CD4-positive, alpha-beta T cell treated with Interleukin-15 for 1 hour (primary cell): ENCODE results near the gene COG7.
"Not testable (repeated sequence)": the region's sequence is repeated elsewhere in the genome, so short reads cannot be mapped to it uniquely, and the experiment has no call there.

Source experiments
- DNase-seq: peaks from one replicate; pipeline ENCODE4 v3.0.0-alpha.2; 2020

COG7 gene

GRCh38 chr16:23381702-23382101 lies 71.3 kb downstream of the COG7 start:
- DNase-seq = not testable (repeated sequence)

GRCh38 chr16:23380501-23380951 lies 72.5 kb downstream of the COG7 start:
- DNase-seq = no peak

GRCh38 chr16:23379707-23380106 lies 73.3 kb downstream of the COG7 start:
- DNase-seq = no peak

- DNase-seq = no peak
Observed at GRCh38 chr16:23378921-23379320, 74.1 kb downstream of the COG7 start.

GRCh38 chr16:23378256-23378655 lies 74.7 kb downstream of the COG7 start:
- DNase-seq = no peak

GRCh38 chr16:23377071-23377931 lies 75.7 kb downstream of the COG7 start:
- no peak for DNase-seq

GRCh38 chr16:23375643-23376042 lies 77.3 kb downstream of the COG7 start:
- no peak for DNase-seq

- DNase-seq = no peak
Observed at GRCh38 chr16:23374721-23375510, 78.1 kb downstream of the COG7 start.

GRCh38 chr16:23373436-23374219 lies 79.4 kb downstream of the COG7 start:
- no peak for DNase-seq

- DNase-seq = no peak
Observed at GRCh38 chr16:23371368-23371767, 81.6 kb downstream of the COG7 start.

GRCh38 chr16:23369416-23369815 lies 83.6 kb downstream of the COG7 start:
- no peak for DNase-seq

GRCh38 chr16:23368469-23368868 lies 84.5 kb downstream of the COG7 start:
- no peak for DNase-seq

- no peak for DNase-seq
Observed at GRCh38 chr16:23367988-23368387, 85.0 kb downstream of the COG7 start.

GRCh38 chr16:23367564-23367963 lies 85.4 kb downstream of the COG7 start:
- no peak for DNase-seq

GRCh38 chr16:23366341-23366740 lies 86.6 kb downstream of the COG7 start:
- not testable (repeated sequence) for DNase-seq

- no peak for DNase-seq
Observed at GRCh38 chr16:23365602-23366240, 87.3 kb downstream of the COG7 start.

GRCh38 chr16:23362460-23363317 lies 90.3 kb downstream of the COG7 start:
- no peak for DNase-seq

GRCh38 chr16:23359092-23359760 lies 93.8 kb downstream of the COG7 start:
- no peak for DNase-seq

GRCh38 chr16:23357761-23358290 lies 95.2 kb downstream of the COG7 start:
- DNase-seq = no peak

GRCh38 chr16:23356941-23357340 lies 96.0 kb downstream of the COG7 start:
- DNase-seq = no peak
